Raji (cell line): ENCODE data around the gene LAMA2.

ENCODE experiments used
- POLR2A ChIP-seq: IDR thresholded peaks from 2 replicates; pipeline ENCODE4 v1.6.1; 2011; ENCODE audit warnings: low read depth, low read length, control low read depth; ENCODE audit not compliant: insufficient read depth

The LAMA2 gene

DNA sequence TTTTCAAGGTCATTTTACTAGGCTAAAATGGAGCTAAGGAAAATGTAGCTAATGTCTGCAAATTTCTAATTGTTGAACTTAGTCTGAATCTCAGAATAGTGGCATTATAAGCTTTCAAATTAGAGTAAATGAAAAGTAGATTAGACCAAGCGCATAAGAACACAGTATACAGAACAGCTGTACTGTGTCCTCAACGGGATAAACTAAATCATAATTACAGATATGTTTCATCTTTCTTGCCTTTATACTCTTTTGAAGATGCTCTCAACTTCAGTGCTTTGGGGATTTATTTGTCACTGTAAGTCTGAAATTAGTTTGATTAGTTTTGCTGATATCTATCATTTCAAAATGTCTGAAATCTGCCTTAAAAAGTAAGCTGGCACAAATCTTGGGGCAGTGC lies 305.4 kb downstream of the LAMA2 start:
- TF ChIP-seq POLR2A = no peak

- TF ChIP-seq POLR2A = no peak
These were observed 305.9 kb downstream of the LAMA2 start for GRCh38 chr6:129188795-129189194.

- no peak for TF ChIP-seq POLR2A
These were observed 306.3 kb downstream of the LAMA2 start for GRCh38 chr6:129189266-129189665.

- TF ChIP-seq POLR2A = no peak
These were observed 308.3 kb downstream of the LAMA2 start for GRCh38 chr6:129191235-129191634.

DNA sequence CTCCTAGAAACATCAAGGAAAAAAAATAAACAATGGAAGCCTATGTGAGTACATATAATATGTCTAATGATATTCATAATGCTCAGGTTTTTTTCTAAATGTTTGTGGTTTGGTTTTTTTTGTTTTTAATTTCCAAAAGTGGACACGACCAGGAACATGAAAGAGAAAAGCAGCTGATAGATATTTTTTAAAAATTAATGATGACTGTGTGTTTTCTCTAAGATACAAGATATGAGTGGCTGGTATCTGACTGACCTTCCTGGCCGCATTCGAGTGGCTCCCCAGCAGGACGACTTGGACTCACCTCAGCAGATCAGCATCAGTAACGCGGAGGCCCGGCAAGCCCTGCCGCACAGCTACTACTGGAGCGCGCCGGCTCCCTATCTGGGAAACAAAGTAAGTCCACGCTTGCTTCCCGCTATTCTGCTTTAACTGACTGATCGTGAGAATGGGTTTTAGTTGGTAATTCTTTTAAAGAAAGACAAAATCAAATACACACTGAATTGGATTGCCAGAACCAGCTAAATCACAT lies 309.6 kb downstream of the LAMA2 start:
- no peak for TF ChIP-seq POLR2A

- no peak for TF ChIP-seq POLR2A
These were observed 311.5 kb downstream of the LAMA2 start for GRCh38 chr6:129194306-129194941.

GRCh38 chr6:129195161-129195560 lies 312.2 kb downstream of the LAMA2 start:
- TF ChIP-seq POLR2A = no peak

DNA sequence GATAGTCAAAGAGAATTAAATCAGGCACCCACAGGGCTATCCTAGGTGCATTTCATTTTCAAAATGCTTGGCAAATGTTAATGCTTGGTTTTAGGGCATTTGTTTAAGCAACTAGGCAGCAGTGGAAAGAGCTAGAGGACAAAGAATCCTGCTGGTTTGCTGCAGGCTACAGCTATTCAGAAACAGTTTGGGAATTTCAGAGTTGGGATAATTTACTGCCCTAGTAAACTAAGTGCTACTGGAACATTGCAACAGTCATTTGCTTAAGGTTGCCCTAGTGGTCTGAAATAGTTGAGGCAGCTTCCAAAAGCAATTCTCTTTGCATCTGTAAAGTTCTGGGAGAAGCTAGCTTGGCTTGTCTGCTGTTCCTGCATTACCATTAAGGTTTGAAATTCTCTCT lies 312.7 kb downstream of the LAMA2 start:
- no peak for TF ChIP-seq POLR2A

GRCh38 chr6:129197154-129197553 lies 314.2 kb downstream of the LAMA2 start:
- no peak for TF ChIP-seq POLR2A

GRCh38 chr6:129200151-129200550 lies 317.2 kb downstream of the LAMA2 start:
- TF ChIP-seq POLR2A = no peak

GRCh38 chr6:129203190-129203900 lies 320.4 kb downstream of the LAMA2 start:
- no peak for TF ChIP-seq POLR2A

- no peak for TF ChIP-seq POLR2A
These were observed 323.9 kb downstream of the LAMA2 start for GRCh38 chr6:129206821-129207220.

- no peak for TF ChIP-seq POLR2A
These were observed 324.9 kb downstream of the LAMA2 start for GRCh38 chr6:129207832-129208231.

DNA sequence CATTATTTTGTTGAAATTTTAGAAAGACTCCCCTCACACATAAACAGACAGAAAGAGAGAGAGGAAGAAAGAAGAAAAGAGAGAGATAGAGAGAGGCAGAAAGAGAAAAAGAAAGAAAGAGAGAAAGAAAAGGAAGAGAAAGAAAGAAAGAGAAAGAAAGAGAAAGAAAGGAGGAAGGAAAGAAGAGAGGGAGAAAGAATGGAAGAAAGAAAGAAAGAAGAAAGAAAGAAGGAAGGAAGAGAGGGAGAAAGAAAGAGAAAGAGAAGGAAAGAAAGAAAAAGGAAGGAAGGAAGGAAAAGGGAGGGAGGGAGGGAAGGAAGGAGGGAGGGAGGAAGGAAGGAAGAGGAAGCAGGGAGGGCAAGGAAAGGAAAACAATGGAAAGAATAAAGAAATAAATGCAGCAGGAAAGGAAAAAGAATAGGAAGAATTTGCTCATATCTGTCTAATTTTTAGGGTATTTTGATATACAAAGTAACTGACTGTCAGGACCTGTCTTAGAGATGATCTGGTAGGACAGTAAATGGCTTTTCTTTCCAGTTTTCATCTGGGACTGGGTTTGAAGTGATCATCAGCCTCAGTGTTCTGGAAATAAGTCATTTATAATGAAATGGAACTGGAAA lies 325.6 kb downstream of the LAMA2 start:
- TF ChIP-seq POLR2A = no peak

GRCh38 chr6:129209355-129209754 lies 326.4 kb downstream of the LAMA2 start:
- TF ChIP-seq POLR2A = no peak

DNA sequence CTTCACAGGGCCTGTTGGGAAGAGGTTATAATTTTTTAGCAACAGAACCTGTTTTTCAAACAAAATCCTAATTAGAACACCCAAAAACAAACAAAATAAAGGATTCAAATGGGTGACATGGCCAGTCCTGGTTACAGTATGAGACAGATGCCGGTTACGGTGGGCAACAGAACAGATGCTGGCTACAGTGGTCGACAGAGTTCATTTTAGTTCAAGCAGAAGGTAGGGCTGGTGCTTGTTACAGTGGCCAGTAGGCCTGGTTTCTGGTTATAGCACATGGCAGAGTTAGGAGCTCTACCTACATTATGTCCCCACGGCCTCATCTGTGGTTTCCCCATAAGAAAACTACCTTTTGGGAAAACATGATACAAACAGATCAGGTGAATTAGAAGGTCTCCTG lies 327.7 kb downstream of the LAMA2 start:
- TF ChIP-seq POLR2A = no peak
